ENCODE results near the gene PTPRD.

The PTPRD gene

GRCh38 chr9:8412327-8412726, 2200.5 kb downstream of the PTPRD start:
- in situ Hi-C loops (cut with MboI; ENCODE audit: low pct_unique_long_range_greater_than_20kb, low sequenced_read_pairs, unreplicated experiment): no loop called here
- no peak for DNase-seq (ENCODE audit: low spot score)
- TF ChIP-seq, protein P1, sequence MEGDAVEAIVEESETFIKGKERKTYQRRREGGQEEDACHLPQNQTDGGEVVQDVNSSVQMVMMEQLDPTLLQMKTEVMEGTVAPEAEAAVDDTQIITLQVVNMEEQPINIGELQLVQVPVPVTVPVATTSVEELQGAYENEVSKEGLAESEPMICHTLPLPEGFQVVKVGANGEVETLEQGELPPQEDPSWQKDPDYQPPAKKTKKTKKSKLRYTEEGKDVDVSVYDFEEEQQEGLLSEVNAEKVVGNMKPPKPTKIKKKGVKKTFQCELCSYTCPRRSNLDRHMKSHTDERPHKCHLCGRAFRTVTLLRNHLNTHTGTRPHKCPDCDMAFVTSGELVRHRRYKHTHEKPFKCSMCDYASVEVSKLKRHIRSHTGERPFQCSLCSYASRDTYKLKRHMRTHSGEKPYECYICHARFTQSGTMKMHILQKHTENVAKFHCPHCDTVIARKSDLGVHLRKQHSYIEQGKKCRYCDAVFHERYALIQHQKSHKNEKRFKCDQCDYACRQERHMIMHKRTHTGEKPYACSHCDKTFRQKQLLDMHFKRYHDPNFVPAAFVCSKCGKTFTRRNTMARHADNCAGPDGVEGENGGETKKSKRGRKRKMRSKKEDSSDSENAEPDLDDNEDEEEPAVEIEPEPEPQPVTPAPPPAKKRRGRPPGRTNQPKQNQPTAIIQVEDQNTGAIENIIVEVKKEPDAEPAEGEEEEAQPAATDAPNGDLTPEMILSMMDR (IDR thresholded peaks at IDR 0.05; ENCODE audit: extremely low read depth, insufficient read depth, missing control alignments): no peak

DNA sequence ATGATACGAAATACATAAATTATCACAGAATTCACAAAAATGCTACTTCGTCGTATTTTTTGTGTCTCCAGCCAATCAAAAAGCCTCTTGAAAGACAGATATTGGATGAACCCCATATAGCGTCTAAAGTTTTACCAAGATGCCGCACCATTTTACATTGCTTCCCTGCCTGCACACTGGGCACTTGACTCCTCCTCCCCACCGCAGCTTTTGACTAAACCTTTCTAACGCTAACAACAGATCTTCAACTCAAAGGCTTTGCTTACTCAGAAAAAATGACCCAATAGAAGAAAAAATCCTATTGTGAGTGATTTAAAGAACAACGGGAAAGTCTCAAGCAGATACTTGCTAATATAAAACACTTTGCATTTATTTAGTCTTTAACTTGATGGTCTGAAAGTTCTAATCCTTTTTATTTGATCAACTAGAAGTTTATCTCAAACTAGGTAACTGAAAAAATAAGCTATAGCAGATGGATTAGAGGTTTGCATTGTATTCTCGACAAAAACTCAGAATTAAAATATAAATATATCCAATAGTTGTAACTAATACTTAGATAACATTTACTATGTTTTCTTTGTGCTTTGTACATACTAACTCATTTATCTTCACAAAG, 2204.1 kb downstream of the PTPRD start:
- DNase-seq (ENCODE audit: low spot score): no peak
- TF ChIP-seq, protein P1 (IDR thresholded peaks at IDR 0.05; ENCODE audit: extremely low read depth, insufficient read depth, missing control alignments): no peak
- in situ Hi-C loops (cut with MboI; ENCODE audit: low pct_unique_long_range_greater_than_20kb, low sequenced_read_pairs, unreplicated experiment): no loop called here

- TF ChIP-seq, protein P1 (IDR thresholded peaks at IDR 0.05; ENCODE audit: extremely low read depth, insufficient read depth, missing control alignments): no peak
- in situ Hi-C loops (cut with MboI; ENCODE audit: low pct_unique_long_range_greater_than_20kb, low sequenced_read_pairs, unreplicated experiment): no loop called here
- DNase-seq (ENCODE audit: low spot score): no peak
These were observed 2210.7 kb downstream of the PTPRD start for GRCh38 chr9:8401961-8402705.

- DNase-seq (ENCODE audit: low spot score): no peak
- in situ Hi-C loops (cut with MboI; ENCODE audit: low pct_unique_long_range_greater_than_20kb, low sequenced_read_pairs, unreplicated experiment): no loop called here
- TF ChIP-seq, protein P1 (IDR thresholded peaks at IDR 0.05; ENCODE audit: extremely low read depth, insufficient read depth, missing control alignments): no peak
These were observed 2212.4 kb downstream of the PTPRD start for GRCh38 chr9:8400378-8400777.

- in situ Hi-C loops (cut with MboI; ENCODE audit: low pct_unique_long_range_greater_than_20kb, low sequenced_read_pairs, unreplicated experiment): no loop called here
- TF ChIP-seq, protein P1 (IDR thresholded peaks at IDR 0.05; ENCODE audit: extremely low read depth, insufficient read depth, missing control alignments): no peak
- DNase-seq (ENCODE audit: low spot score): no peak
These were observed 2217.8 kb downstream of the PTPRD start for GRCh38 chr9:8395022-8395421.

DNA sequence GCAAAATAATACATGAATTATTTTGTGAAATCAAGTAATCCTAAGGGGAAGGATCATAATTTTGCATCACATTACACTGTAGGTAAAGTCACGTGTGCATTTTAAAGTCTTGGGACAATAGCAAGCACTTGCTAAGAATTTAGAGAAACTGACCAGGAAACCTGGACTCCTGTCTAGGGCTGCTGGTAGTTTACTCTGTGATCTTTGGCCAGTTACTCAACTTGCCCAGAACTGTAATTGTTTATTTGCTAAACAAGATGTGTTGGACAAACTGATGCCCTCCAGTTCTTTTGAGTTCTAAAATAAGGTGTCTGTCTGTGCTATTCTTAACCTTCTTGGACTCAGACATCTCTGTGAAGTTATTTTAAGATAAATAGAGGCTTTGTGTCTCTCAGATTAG, 2218.5 kb downstream of the PTPRD start:
- in situ Hi-C loops (cut with MboI; ENCODE audit: low pct_unique_long_range_greater_than_20kb, low sequenced_read_pairs, unreplicated experiment): no loop called here
- TF ChIP-seq, protein P1 (IDR thresholded peaks at IDR 0.05; ENCODE audit: extremely low read depth, insufficient read depth, missing control alignments): no peak
- no peak for DNase-seq (ENCODE audit: low spot score)

All from GM13977 (cell line).